HG03442 (cell line): ENCODE data around the gene TPRX1.
"Not testable (repeated sequence)": the region's sequence is repeated elsewhere in the genome, so short reads cannot be mapped to it uniquely, and the experiment has no call there.

Experiments
- ATAC-seq: cut with Tn5 transposase; IDR thresholded peaks from one replicate; pipeline ENCODE4 v1.9.1; 2021; ENCODE audit warnings: mild to moderate bottlenecking, moderate library complexity; ENCODE audit not compliant: unreplicated experiment

TPRX1 gene

GRCh38 chr19:47802521-47803043, 1.8 kb downstream of the TPRX1 start:
- no peak for ATAC-seq

- ATAC-seq, result no peak
Observed at GRCh38 chr19:47801270-47801669, 3.1 kb downstream of the TPRX1 start.

- no peak for ATAC-seq
Observed at GRCh38 chr19:47798904-47799266, 5.5 kb downstream of the TPRX1 start.

GRCh38 chr19:47797996-47798903, 6.1 kb downstream of the TPRX1 start:
- no peak for ATAC-seq

GRCh38 chr19:47796785-47797184, 7.6 kb downstream of the TPRX1 start:
- ATAC-seq, result no peak

- no peak for ATAC-seq
Observed at GRCh38 chr19:47794526-47794925, 9.8 kb downstream of the TPRX1 start.

GRCh38 chr19:47792616-47793015, 11.7 kb downstream of the TPRX1 start:
- no peak for ATAC-seq

GRCh38 chr19:47790398-47790814, 13.9 kb downstream of the TPRX1 start:
- no peak for ATAC-seq

- ATAC-seq, result not testable (repeated sequence)
Observed at GRCh38 chr19:47789811-47790210, 14.5 kb downstream of the TPRX1 start.

- not testable (repeated sequence) for ATAC-seq
Observed at GRCh38 chr19:47787307-47787706, 17.0 kb downstream of the TPRX1 start.

GRCh38 chr19:47786566-47786965, 17.8 kb downstream of the TPRX1 start:
- no peak for ATAC-seq

- ATAC-seq, result no peak
Observed at GRCh38 chr19:47781590-47782262, 22.6 kb downstream of the TPRX1 start.

- ATAC-seq, result no peak
Observed at GRCh38 chr19:47780215-47780551, 24.2 kb downstream of the TPRX1 start.

- no peak for ATAC-seq
Observed at GRCh38 chr19:47779524-47780214, 24.7 kb downstream of the TPRX1 start.

- no peak for ATAC-seq
Observed at GRCh38 chr19:47778954-47779351, 25.4 kb downstream of the TPRX1 start.

- ATAC-seq, result peak; percentile 66
Observed at GRCh38 chr19:47778049-47778953, 26.1 kb downstream of the TPRX1 start, which contains the start of gene SELENOW. Gene SELENOW (plus strand): TSS chr19:47778703. CDS start chr19:47778786, 83 bp downstream.

- ATAC-seq, result not testable (repeated sequence)
Observed at GRCh38 chr19:47777245-47778048, 26.9 kb downstream of the TPRX1 start.

GRCh38 chr19:47776568-47776967, 27.8 kb downstream of the TPRX1 start:
- ATAC-seq, result no peak

GRCh38 chr19:47771291-47771690, 33.1 kb downstream of the TPRX1 start:
- not testable (repeated sequence) for ATAC-seq
